ENCODE measurements around the gene CRADD. TPM values are rescaled to one million over a fixed set of nuclear protein-coding genes. Genes with fewer than 3 reads are reported as not detected.

CRADD gene
- total and polyA plus RNA-seq, 2 of the 4 experiments (the other 2 are of a cell fraction) = 11.1 to 14.0 TPM

GRCh38 chr12:93916402-93916801 is 239.2 kb downstream of the CRADD start:
- dilution Hi-C loops (cut with HindIII; ENCODE audit: low sequenced_read_pairs, unreplicated experiment) = no loop called here
- H2BK5ac ChIP-seq (ENCODE audit: low read depth, low read length, poor library complexity, severe bottlenecking) = peak overlapping the region; percentile 100
- H3K27ac ChIP-seq (ENCODE audit: insufficient read depth, low read length) = peak overlapping the region; percentile 22
- H3K56ac ChIP-seq (ENCODE audit: extremely low read depth, insufficient read depth, low read length) = no peak overlapping the region
- H4K20me1 ChIP-seq (ENCODE audit: insufficient read depth, low read length) = no peaks in the 10 kb centered on the region
- H3K4ac ChIP-seq (ENCODE audit: low read depth, low read length) = peak overlapping the region; percentile 76
- H4K8ac ChIP-seq (ENCODE audit: low read depth in 2 of 2, low read length in 2 of 2) = peak overlapping the region; percentile 76 to 84; a peak in 3 of 4 replicates
- peak overlapping the region; percentile 95; the same call in 1 of the 2 replicates for H4K5ac ChIP-seq (ENCODE audit: low read depth, low read length)
- no peak overlapping the region for H3K9ac ChIP-seq (ENCODE audit: low read depth, low read length)
- H3K14ac ChIP-seq (replicated peaks; ENCODE audit: low read depth, low read length) = peak overlapping the region; percentile 95
- peaks cover 0 to 4% of the 10 kb centered on the region in 2 experiments; a peak in 1 of 4 replicates for H3K79me1 ChIP-seq (ENCODE audit: low read depth in 1 of 2, low read length in 2 of 2)
- no peak overlapping the region for H2AFZ ChIP-seq (replicated peaks; ENCODE audit: low read length, poor library complexity)
- H4K91ac ChIP-seq (ENCODE audit: insufficient read depth, low read depth, low read length) = peak overlapping the region; percentile 75
- peak overlapping the region; percentile 98 for H2BK15ac ChIP-seq (ENCODE audit: low read depth, low read length)
- intact Hi-C loops (cut with micrococcal nuclease) = no loop called here
- in situ Hi-C loops (cut with MboI; ENCODE audit: low sequenced_read_pairs) = no loop called here
- no peaks in the 10 kb centered on the region for H3K36me3 ChIP-seq (ENCODE audit: control insufficient read depth, insufficient read depth, low read length)
- H2AK5ac ChIP-seq (ENCODE audit: low read depth, low read length) = peak overlapping the region; percentile 99
- no peak for ATAC-seq (ENCODE audit: low read depth)
- H3K23ac ChIP-seq (ENCODE audit: low read depth, low read length) = peak overlapping the region; percentile 75; the same call in 1 of the 2 replicates
- H2BK20ac ChIP-seq (ENCODE audit: low read depth, low read length) = peak overlapping the region; percentile 97
- CTCF ChIA-PET = interaction anchor here (0.7 kb wide), 1 partner anchor 164 kb away, joined by 3 read pairs; no protein-coding TSS in a partner anchor
- no peak overlapping the region for H3K4me3 ChIP-seq (ENCODE audit: insufficient read depth, low read depth, low read length)
- peaks cover 9% of the 10 kb centered on the region for H3K4me1 ChIP-seq (ENCODE audit: control insufficient read depth, insufficient read depth, low read length)
- H3K9me3 ChIP-seq (ENCODE audit: control insufficient read depth, insufficient read depth, low read length) = no peaks in the 10 kb centered on the region
- H2AK9ac ChIP-seq (replicated peaks; ENCODE audit: low read depth, low read length, poor library complexity) = peak overlapping the region; percentile 52
- no peak overlapping the region for H3K4me2 ChIP-seq (ENCODE audit: low read depth, low read length)
- POLR2A ChIA-PET (ENCODE audit: unreplicated experiment) = no interaction called here
- no peaks in the 10 kb centered on the region for H3K27me3 ChIP-seq (ENCODE audit: control insufficient read depth, insufficient read depth, low read length)
- BruUV-seq (replicated peaks) = no TSS peak
- H2BK120ac ChIP-seq (ENCODE audit: low read depth, low read length) = peak overlapping the region; percentile 95; the same call in 1 of the 2 replicates
- H3K18ac ChIP-seq (ENCODE audit: low read depth, low read length) = peak overlapping the region; percentile 99; the same call in 1 of the 2 replicates
- no peak for DNase-seq
- TF ChIP-seq RFX5 (IDR thresholded peaks at IDR 0.05; ENCODE audit: low read depth, low read length) (no peak), RAD21 (IDR thresholded peaks at IDR 0.05; ENCODE audit: low read length) (no peak), MAZ (IDR thresholded peaks at IDR 0.05; ENCODE audit: borderline replicate concordance, low read depth, low read length) (no peak), CHD1 (IDR thresholded peaks at IDR 0.05; ENCODE audit: low read depth, low read length) (no peak), BHLHE40 (IDR thresholded peaks at IDR 0.05; ENCODE audit: low read depth, low read length) (no peak), CEBPB (IDR thresholded peaks at IDR 0.05; ENCODE audit: low read depth, low read length) (no peak), USF2 (IDR thresholded peaks at IDR 0.05; ENCODE audit: low read depth, low read length) (no peak), SMC3 (IDR thresholded peaks at IDR 0.05; ENCODE audit: low read depth, low read length) (no peak), POLR2A (IDR thresholded peaks at IDR 0.05; ENCODE audit: low read depth, low read length) (no peak), FOS (IDR thresholded peaks at IDR 0.05; ENCODE audit: low read depth, low read length) (no peak), MXI1 (IDR thresholded peaks at IDR 0.05; ENCODE audit: borderline replicate concordance, low read depth, low read length) (no peak), RCOR1 (IDR thresholded peaks at IDR 0.05; ENCODE audit: insufficient replicate concordance, low read length) (no peak)
- no CpG with 5 or more reads among the region's 7 CpGs for WGBS, 2 experiments (ENCODE audit: extremely low coverage in 2 of 2, insufficient read length in 1 of 2)
- H3K9me1 ChIP-seq (ENCODE audit: insufficient read depth, low read length) = peaks cover 12% of the 10 kb centered on the region

Measured in IMR-90 (cell line).